Measurements from ENCODE around the gene PRPF38B.

DNA sequence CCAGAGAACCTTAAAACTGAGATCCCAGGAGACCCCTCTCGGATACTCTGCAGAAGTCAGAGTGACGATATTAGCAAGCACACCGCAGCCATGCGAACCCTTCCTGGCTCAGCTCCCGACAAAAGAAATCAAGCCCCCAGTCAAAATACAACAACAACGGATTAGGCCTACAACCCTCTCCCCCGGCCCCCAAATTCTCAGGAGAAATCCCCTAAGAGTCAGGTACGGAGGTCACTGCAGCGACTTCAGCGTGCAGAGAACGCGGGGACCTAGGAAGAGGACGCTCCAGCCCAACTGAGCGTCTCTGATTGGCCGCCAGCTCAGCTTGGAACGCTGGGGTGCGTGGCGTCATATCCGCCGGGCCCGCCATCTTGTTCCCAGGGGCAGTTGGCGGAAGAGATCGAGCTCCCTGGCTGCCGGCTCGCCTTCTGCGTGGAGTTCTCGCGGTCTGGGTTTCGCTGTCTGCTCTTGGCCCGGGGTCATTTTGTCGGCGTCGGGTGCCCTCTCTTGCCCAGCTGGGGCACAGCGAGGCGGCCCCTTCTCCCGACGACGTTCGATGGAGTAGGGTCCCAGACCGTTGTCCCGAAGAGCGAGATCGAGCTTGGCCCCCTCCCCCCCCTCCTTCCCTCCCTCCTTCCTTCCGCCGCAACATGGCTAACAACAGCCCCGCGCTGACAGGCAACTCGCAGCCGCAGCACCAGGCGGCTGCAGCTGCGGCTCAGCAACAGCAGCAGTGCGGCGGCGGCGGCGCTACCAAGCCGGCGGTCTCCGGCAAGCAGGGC is at the start of gene PRPF38B:
- TF ChIP-seq, protein P1, sequence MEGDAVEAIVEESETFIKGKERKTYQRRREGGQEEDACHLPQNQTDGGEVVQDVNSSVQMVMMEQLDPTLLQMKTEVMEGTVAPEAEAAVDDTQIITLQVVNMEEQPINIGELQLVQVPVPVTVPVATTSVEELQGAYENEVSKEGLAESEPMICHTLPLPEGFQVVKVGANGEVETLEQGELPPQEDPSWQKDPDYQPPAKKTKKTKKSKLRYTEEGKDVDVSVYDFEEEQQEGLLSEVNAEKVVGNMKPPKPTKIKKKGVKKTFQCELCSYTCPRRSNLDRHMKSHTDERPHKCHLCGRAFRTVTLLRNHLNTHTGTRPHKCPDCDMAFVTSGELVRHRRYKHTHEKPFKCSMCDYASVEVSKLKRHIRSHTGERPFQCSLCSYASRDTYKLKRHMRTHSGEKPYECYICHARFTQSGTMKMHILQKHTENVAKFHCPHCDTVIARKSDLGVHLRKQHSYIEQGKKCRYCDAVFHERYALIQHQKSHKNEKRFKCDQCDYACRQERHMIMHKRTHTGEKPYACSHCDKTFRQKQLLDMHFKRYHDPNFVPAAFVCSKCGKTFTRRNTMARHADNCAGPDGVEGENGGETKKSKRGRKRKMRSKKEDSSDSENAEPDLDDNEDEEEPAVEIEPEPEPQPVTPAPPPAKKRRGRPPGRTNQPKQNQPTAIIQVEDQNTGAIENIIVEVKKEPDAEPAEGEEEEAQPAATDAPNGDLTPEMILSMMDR (IDR thresholded peaks at IDR 0.05; ENCODE audit: low read depth, low read length), result no peak
- TF ChIP-seq EZH2phosphoT487 (IDR thresholded peaks at IDR 0.05; ENCODE audit: low read depth), result no peak

All from OCI-LY3 (cell line).